ENCODE measurements around the gene CELA2A. TPM values are rescaled to one million over a fixed set of nuclear protein-coding genes. Genes with fewer than 3 reads are reported as not detected.
"Not testable (repeated sequence)": the region's sequence is repeated elsewhere in the genome, so short reads cannot be mapped to it uniquely, and the experiment has no call there.

Gene CELA2A
- total and polyA plus RNA-seq, 8 donors = 360 to 20,184 (median 3,756) TPM

GRCh38 chr1:15430787-15431570 is 25.6 kb upstream of the CELA2A start:
- Histone ChIP-seq H3K4me3 (no peak overlapping the region), H3K36me3 (peaks cover 0 to 13% (median 0%) of the 10 kb centered on the region in 3 donors), H3K27ac (peak overlapping the region; percentile 61 to 85 (median 81)), H3K27me3 (no peaks in the 10 kb centered on the region), H3K4me1 (peaks cover 13 to 36% (median 24%) of the 10 kb centered on the region in 3 donors), H3K9me3 (no peaks in the 10 kb centered on the region)
- intact Hi-C loops (cut with DNase I) = loop anchor here in 1 of 3 donors (5.0 to 10.0 kb wide), 2 partner anchors 104 to 286 kb away; no protein-coding TSS in a partner anchor
- no peak for FAIRE-seq
- ATAC-seq = peak; percentile 57 to 76 (median 70)
- peak; percentile 76 to 94 (median 87) for DNase-seq
- peak; percentile 91 to 94 (median 92) for TF ChIP-seq CTCF (IDR thresholded peaks at IDR 0.05)
- WGBS, 2 donors = 37 to 39% methylated on average over 19 of the region's 19 CpGs

GRCh38 chr1:15431571-15431948 is 25.0 kb upstream of the CELA2A start:
- no peaks in the 10 kb centered on the region for H3K27me3 ChIP-seq
- H3K4me1 ChIP-seq = peaks cover 12 to 34% (median 23%) of the 10 kb centered on the region in 3 donors
- 50 to 53% methylated on average over 4 of the region's 4 CpGs for WGBS, 2 donors
- TF ChIP-seq CTCF (IDR thresholded peaks at IDR 0.05) = no peak
- FAIRE-seq (no peak), ATAC-seq (no peak), DNase-seq (peak in 2 of 6 donors; percentile 44 to 58)
- peaks cover 0 to 9% (median 0%) of the 10 kb centered on the region in 3 donors for H3K36me3 ChIP-seq
- no peak overlapping the region for H3K4me3 ChIP-seq
- H3K9me3 ChIP-seq = no peaks in the 10 kb centered on the region
- peak overlapping the region; percentile 61 to 85 (median 81) for H3K27ac ChIP-seq
- intact Hi-C loops (cut with DNase I) = loop anchor here in 1 of 3 donors (5.0 to 10.0 kb wide), 2 partner anchors 104 to 287 kb away; no protein-coding TSS in a partner anchor

- no peak for TF ChIP-seq CTCF (IDR thresholded peaks at IDR 0.05)
- 20 to 22% methylated on average over 9 of the region's 9 CpGs for WGBS, 2 donors
- Histone ChIP-seq H3K4me1 (peaks cover 13 to 37% (median 31%) of the 10 kb centered on the region in 3 donors), H3K36me3 (peaks cover 0 to 9% (median 0%) of the 10 kb centered on the region in 3 donors), H3K4me3 (no peak overlapping the region), H3K27me3 (no peaks in the 10 kb centered on the region), H3K27ac (peak overlapping the region; percentile 61 to 85 (median 81)), H3K9me3 (no peaks in the 10 kb centered on the region)
- DNase-seq = peak; percentile 87 to 96 (median 94)
- intact Hi-C loops (cut with DNase I) = loop anchor here in 1 of 3 donors (5.0 to 10.0 kb wide), 2 partner anchors 105 to 288 kb away; no protein-coding TSS in a partner anchor
- FAIRE-seq = no peak
- peak; percentile 68 to 77 (median 70) for ATAC-seq
Observed at GRCh38 chr1:15432324-15432723, 24.2 kb upstream of the CELA2A start.

- FAIRE-seq = no peak
- no peaks in the 10 kb centered on the region for H3K9me3 ChIP-seq
- ATAC-seq = no peak
- H3K27me3 ChIP-seq = no peaks in the 10 kb centered on the region
- no peak for TF ChIP-seq CTCF (IDR thresholded peaks at IDR 0.05)
- peak overlapping the region; percentile 61 to 85 (median 81) for H3K27ac ChIP-seq
- peak in 2 of 6 donors; percentile 48 to 74 for DNase-seq
- peaks cover 0 to 2% (median 0%) of the 10 kb centered on the region in 3 donors for H3K36me3 ChIP-seq
- peaks cover 19 to 37% (median 33%) of the 10 kb centered on the region in 3 donors for H3K4me1 ChIP-seq
- WGBS, 2 donors = 67% methylated on average over 9 of the region's 9 CpGs
- intact Hi-C loops (cut with DNase I) = loop anchor here in 1 of 3 donors (5.0 to 10.0 kb wide), 2 partner anchors 106 to 289 kb away; no protein-coding TSS in a partner anchor
- no peak overlapping the region for H3K4me3 ChIP-seq
Observed at GRCh38 chr1:15433471-15433870, 23.1 kb upstream of the CELA2A start.

GRCh38 chr1:15434739-15435138 is 21.8 kb upstream of the CELA2A start:
- intact Hi-C loops (cut with DNase I) = loop anchor here in 1 of 3 donors (5.0 to 10.0 kb wide), 2 partner anchors 107 to 290 kb away; no protein-coding TSS in a partner anchor
- Histone ChIP-seq H3K27ac (peak overlapping the region in 1 of 4 donors; percentile 53), H3K4me1 (peaks cover 19 to 37% (median 33%) of the 10 kb centered on the region in 3 donors)
- not testable (repeated sequence) for FAIRE-seq, DNase-seq, H3K4me3 ChIP-seq, H3K36me3 ChIP-seq, H3K27me3 ChIP-seq, H3K9me3 ChIP-seq, ATAC-seq
- 54 to 58% methylated on average over 8 of the region's 8 CpGs for WGBS, 2 donors

Measured in pancreas (tissue), 10 donors.